Measurements from ENCODE around the gene ZNF516.

DNA sequence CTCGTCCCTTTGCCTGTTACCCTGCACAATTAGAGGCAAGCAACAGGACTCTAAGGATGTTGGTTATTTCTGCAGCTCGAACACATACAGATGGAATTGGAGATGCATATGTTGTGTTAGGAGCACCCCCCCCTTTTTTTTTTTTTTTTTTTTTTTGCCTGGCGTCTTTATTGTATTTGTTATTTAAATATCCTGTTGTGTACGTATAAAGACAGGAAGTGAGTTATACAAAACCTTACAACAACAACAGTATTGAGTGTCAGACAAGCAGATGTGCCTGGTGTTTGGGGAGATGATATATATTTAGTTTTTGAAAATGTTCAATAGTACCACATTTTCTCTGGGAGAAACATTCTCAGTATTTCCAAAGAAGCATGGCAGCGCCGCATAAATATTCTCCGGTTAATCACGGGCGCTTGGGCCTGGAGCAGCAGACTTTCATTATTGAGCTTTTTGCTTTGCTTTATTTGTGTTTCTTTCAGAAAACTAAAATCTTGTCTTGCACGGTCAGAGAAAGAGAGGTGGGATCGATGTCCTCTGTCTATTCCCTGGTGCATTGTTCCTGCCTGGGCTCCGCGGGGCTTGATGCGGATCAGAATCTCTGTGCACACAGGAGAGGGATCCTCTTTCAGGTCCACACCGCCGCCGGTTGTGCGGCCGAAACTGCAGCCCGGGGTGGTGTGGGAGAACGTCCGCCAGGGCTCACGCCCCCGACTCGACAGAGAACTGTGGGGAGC is 23.2 kb upstream of the ZNF516 start:
- TF ChIP-seq, protein P1, sequence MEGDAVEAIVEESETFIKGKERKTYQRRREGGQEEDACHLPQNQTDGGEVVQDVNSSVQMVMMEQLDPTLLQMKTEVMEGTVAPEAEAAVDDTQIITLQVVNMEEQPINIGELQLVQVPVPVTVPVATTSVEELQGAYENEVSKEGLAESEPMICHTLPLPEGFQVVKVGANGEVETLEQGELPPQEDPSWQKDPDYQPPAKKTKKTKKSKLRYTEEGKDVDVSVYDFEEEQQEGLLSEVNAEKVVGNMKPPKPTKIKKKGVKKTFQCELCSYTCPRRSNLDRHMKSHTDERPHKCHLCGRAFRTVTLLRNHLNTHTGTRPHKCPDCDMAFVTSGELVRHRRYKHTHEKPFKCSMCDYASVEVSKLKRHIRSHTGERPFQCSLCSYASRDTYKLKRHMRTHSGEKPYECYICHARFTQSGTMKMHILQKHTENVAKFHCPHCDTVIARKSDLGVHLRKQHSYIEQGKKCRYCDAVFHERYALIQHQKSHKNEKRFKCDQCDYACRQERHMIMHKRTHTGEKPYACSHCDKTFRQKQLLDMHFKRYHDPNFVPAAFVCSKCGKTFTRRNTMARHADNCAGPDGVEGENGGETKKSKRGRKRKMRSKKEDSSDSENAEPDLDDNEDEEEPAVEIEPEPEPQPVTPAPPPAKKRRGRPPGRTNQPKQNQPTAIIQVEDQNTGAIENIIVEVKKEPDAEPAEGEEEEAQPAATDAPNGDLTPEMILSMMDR (IDR thresholded peaks at IDR 0.05), result no peak
- TF ChIP-seq EP300 (IDR thresholded peaks at IDR 0.05), result no peak
